Thyroid gland (tissue), 4 donors: Measurements from ENCODE around the gene RENBP. TPM values are rescaled to one million over a fixed set of nuclear protein-coding genes. Genes with fewer than 3 reads are reported as not detected.

Experiments used
- DNase-seq, 2 donors: peaks; one replicate each; pipeline ENCODE4 v3.0.0-alpha.2; 2019
- H3K27ac ChIP-seq, 3 donors: fragments of 200-600 bp; sonication (generic); 1 replicate in 2 of 3; 2 replicates in 1 of 3; pipeline ENCODE4 v1.5.1; 2016 to 2019; ENCODE audit warnings: mild to moderate bottlenecking in 1 of 3, moderate library complexity in 1 of 3
- H3K27me3 ChIP-seq: fragments of 200-600 bp; sonication (generic); one replicate; pipeline ENCODE4 v1.5.1; 2019
- H3K36me3 ChIP-seq, 2 donors: fragments of 200-600 bp; sonication (generic); one replicate each; pipeline ENCODE4 v1.5.1; 2016 to 2019
- H3K4me1 ChIP-seq, 2 donors: fragments of 200-600 bp; sonication (generic); one replicate each; pipeline ENCODE4 v1.5.1; 2017 to 2019
- H3K4me3 ChIP-seq, 3 donors: fragments of 200-600 bp; sonication (generic); replicated peaks in 1 of 3; 1 replicate in 2 of 3; 2 replicates in 1 of 3; pipeline ENCODE4 v1.5.1; 2016; ENCODE audit warnings: mild to moderate bottlenecking in 1 of 3
- H3K9me3 ChIP-seq: fragments of 200-600 bp; sonication (generic); one replicate; pipeline ENCODE4 v1.5.1; 2017
- POLR2A ChIP-seq, 2 donors: fragments of 450-650 bp; IDR thresholded peaks; one replicate each; pipeline ENCODE4 v1.6.1; 2017; ENCODE audit warnings: antibody characterized with exemption in 2 of 2, mild to moderate bottlenecking in 2 of 2, moderate library complexity in 1 of 2
- WGBS, 2 donors: methylation state at CpG; one replicate each; pipeline ENCODE4 v1.1.5; 2017; 5-methylcytosine and 5-hydroxymethylcytosine counted together
- intact Hi-C: fragments of 100-400 bp; cut with DNase I; formaldehyde crosslinking; loops from one replicate; pipeline ENCODE4 v1.15.1; 2023
- total RNA-seq, 4 donors: library from RNA; depleted of rRNA; stranded (reverse); fragments of >200 nt; gene quantifications; one replicate each; pipeline ENCODE4 v1.2.3, GENCODE V29; 2016
- TF ChIP-seq, protein P1 (sequence below), 6 experiments: fragments of 200-600 bp in 3 of 6; fragments of 450-650 bp in 3 of 6; sonication (generic) in 3 of 6; IDR thresholded peaks; one replicate each; pipeline ENCODE4 v1.5.1; 2016 to 2019; ENCODE audit warnings: antibody characterized with exemption in 6 of 6, mild to moderate bottlenecking in 2 of 6, inconsistent platforms in 1 of 6, moderate library complexity in 1 of 6

The RENBP gene
- total RNA-seq, 4 donors from 2014 or later = 3.6 to 16.5 (median 4.4) TPM

DNA sequence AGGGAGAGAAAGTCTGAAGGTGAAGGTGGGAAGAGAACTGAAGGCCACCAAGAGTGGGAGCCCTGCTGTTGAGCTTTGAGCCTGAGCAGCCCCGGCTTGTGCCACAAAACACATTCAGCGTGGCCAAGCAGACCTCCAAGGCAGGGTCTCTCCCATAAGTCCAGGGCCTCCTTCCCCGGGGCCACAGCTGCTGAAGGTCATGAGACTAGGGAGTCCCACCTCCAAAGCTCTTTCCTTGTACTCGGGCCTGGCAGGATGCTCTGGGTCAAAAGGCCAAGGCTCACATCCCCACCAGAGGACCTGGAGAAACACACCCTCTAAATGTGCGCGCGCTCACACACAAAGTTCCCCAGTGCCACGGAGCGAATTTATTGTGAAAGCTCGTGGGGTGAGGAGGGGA is 14.9 kb downstream of the RENBP start:
- WGBS, 2 donors = 85% methylated on average over 4 of the region's 10 CpGs; no CpG with 5 or more reads in 1 of the 2 donors
- no peak for DNase-seq
- H3K4me1 ChIP-seq = peaks cover 4 to 26% of the 10 kb centered on the region in 2 donors
- TF ChIP-seq, protein P1, sequence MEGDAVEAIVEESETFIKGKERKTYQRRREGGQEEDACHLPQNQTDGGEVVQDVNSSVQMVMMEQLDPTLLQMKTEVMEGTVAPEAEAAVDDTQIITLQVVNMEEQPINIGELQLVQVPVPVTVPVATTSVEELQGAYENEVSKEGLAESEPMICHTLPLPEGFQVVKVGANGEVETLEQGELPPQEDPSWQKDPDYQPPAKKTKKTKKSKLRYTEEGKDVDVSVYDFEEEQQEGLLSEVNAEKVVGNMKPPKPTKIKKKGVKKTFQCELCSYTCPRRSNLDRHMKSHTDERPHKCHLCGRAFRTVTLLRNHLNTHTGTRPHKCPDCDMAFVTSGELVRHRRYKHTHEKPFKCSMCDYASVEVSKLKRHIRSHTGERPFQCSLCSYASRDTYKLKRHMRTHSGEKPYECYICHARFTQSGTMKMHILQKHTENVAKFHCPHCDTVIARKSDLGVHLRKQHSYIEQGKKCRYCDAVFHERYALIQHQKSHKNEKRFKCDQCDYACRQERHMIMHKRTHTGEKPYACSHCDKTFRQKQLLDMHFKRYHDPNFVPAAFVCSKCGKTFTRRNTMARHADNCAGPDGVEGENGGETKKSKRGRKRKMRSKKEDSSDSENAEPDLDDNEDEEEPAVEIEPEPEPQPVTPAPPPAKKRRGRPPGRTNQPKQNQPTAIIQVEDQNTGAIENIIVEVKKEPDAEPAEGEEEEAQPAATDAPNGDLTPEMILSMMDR (IDR thresholded peaks at IDR 0.05) = no peak
- TF ChIP-seq POLR2A (IDR thresholded peaks at IDR 0.05) = no peak
- peaks cover 0 to 5% of the 10 kb centered on the region in 2 donors for H3K36me3 ChIP-seq
- H3K27me3 ChIP-seq = no peaks in the 10 kb centered on the region
- H3K27ac ChIP-seq = no peak overlapping the region
- no peak overlapping the region for H3K4me3 ChIP-seq
- intact Hi-C loops = no loop called here
- H3K9me3 ChIP-seq = no peaks in the 10 kb centered on the region

DNA sequence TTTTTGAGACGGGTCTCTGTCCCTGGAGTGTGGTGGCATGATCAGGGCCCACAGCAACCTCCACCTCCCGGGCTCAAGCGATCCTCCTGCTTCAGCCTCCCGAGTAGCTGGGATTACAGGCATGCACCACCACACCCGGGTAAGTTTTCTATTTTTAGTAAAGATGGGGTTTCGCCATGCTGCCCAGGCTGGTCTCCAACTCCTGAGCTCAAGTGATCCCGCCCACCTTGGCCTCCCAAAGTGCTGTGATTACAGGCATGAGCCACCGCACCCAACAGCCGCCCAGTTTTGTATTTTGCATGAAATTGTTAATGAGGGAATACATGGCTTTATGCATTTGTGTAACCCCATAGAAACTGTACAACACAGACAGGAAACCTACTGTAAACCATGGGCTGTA is 15.6 kb downstream of the RENBP start:
- H3K27ac ChIP-seq = no peak overlapping the region
- no peaks in the 10 kb centered on the region for H3K27me3 ChIP-seq
- H3K4me1 ChIP-seq = peaks cover 4 to 21% of the 10 kb centered on the region in 2 donors
- no peak overlapping the region for H3K4me3 ChIP-seq
- H3K36me3 ChIP-seq = peaks cover 0 to 5% of the 10 kb centered on the region in 2 donors
- TF ChIP-seq, protein P1 (IDR thresholded peaks at IDR 0.05) = no peak
- no peak for TF ChIP-seq POLR2A (IDR thresholded peaks at IDR 0.05)
- H3K9me3 ChIP-seq = no peaks in the 10 kb centered on the region
- WGBS, 2 donors = 44 to 72% methylated on average over 4 to 6 of the region's 9 CpGs
- no peak for DNase-seq
- intact Hi-C loops = no loop called here

DNA sequence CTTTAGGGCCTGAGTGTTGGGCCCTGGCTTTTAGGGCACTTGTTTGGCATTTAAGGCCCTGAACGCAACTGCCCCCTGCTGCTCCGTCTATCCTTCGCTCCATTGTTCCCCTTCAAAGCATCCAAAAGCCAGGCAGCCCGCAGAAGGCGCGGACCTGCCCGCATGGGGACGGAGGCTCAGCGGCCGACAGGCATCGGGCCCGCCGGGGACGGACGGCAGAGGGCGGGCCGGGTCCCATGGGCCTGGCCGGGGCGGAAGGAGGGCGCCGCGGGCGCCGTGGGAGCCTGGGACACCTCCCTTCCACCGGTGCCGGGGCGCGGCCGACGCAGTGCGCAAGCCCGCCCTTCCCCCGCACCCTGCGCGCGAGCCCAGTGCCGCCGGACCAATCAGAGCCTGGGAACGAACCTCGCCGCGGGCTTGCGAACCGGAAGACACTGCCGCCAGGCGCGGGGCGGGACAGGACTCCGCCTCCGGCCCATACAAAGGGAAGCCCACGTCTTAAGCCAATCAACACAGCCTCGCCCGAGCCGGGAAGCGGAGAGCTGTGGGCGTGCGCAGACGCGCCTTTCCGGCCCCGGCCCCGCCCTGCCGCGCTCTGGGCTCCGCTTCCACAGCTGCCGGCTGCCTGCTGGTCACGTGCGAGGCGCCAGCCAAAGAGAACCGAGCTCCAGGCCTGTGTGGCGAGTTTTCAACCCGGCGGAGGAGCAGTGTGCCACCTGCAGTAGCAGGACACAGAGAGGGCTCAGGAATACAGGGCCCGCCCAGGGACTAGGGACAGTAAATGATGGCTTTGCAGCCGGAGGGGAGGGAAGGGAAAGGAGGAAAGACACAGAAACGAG is 16.3 kb downstream of the RENBP start:
- TF ChIP-seq POLR2A (IDR thresholded peaks at IDR 0.05) = peak; percentile 33 to 76
- TF ChIP-seq, protein P1 (IDR thresholded peaks at IDR 0.05) = peak in 2 of 6 experiments; percentile 10 to 12
- H3K4me3 ChIP-seq = peak overlapping the region; percentile 18 to 49 (median 20)
- intact Hi-C loops = no loop called here
- H3K27ac ChIP-seq = peak overlapping the region; percentile 71 to 83 (median 76)
- H3K36me3 ChIP-seq = peaks cover 0 to 5% of the 10 kb centered on the region in 2 donors
- 0 to 12% methylated on average over 3 to 6 of the region's 76 CpGs for WGBS, 2 donors
- peaks cover 4 to 20% of the 10 kb centered on the region in 2 donors for H3K4me1 ChIP-seq
- no peaks in the 10 kb centered on the region for H3K27me3 ChIP-seq
- DNase-seq = peak; percentile 94 to 95
- H3K9me3 ChIP-seq = no peaks in the 10 kb centered on the region

DNA sequence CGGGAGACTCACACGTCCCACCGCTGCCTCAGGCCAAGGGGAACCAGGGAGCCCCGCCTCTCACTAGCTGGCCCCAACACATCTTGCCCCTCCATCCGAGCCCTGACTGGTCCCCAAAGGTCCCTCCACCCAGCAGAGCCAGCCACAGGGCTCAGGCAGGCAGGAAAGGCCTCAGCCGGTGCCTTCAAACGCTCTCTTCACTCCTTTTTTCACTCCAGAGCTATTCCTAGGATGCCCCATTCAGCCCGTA is 16.8 kb downstream of the RENBP start:
- H3K27ac ChIP-seq = peak overlapping the region; percentile 71 to 83 (median 76)
- H3K36me3 ChIP-seq = peaks cover 0 to 5% of the 10 kb centered on the region in 2 donors
- no peak for TF ChIP-seq POLR2A (IDR thresholded peaks at IDR 0.05)
- TF ChIP-seq, protein P1 (IDR thresholded peaks at IDR 0.05) = no peak
- no peaks in the 10 kb centered on the region for H3K9me3 ChIP-seq
- H3K27me3 ChIP-seq = no peaks in the 10 kb centered on the region
- WGBS, 2 donors = 0% methylated on average over 2 to 4 of the region's 8 CpGs
- no peak for DNase-seq
- intact Hi-C loops = no loop called here
- peaks cover 4 to 20% of the 10 kb centered on the region in 2 donors for H3K4me1 ChIP-seq
- peak overlapping the region; percentile 18 to 49 (median 20) for H3K4me3 ChIP-seq
